ENCODE results near the gene CUBN. TPM values are rescaled to one million over a fixed set of nuclear protein-coding genes. Genes with fewer than 3 reads are reported as not detected.

The CUBN gene
- total and polyA plus RNA-seq, 9 of the 15 experiments (the other 6 are each of a cell fraction or from before 2014, with no cell fraction given), result 0.04 to 0.33 (median 0.09) TPM

DNA sequence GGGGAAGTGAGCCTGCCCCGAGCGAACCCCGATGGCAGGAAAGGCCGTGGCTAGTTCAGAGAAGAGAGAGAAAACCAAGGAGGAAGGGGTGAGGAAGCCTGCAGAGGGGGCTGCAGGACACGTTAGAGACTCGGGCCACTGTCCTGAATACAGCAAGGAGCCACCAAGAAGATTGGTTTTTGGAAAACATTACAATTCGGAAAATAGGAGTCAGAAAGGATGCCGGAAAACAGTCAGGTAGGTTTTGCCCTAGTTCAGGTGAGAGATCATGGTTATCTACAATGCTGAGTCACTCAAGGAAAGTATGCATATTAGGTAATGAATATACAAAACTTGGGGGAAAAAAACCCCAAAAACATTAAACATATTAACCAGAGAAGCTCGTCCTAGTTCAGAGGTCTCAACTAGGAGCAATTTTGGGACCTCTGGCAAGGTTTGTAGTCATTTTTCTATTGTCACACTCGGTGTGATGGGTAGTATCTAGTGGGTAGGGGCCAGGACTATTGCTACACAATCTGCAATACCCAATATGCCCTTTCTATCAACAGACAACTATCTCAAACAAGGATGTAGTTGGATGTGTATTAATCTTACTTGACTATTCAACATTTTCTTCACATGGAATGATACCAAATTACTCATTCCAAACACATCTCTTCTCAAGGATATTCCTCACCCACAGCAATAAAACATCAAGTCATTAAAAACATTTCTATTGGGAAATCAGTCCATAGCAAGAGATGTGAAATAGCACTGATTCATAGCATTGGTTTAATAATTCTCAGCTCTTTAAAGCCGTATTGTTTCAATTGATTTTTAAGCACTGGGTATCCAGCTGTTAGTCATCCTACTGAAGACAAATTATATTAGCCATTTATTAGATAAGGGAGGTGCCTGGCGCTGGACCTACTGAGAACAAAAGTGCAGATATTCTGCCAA lies 238.0 kb downstream of the CUBN start (continued):
- TF ChIP-seq, protein P1, sequence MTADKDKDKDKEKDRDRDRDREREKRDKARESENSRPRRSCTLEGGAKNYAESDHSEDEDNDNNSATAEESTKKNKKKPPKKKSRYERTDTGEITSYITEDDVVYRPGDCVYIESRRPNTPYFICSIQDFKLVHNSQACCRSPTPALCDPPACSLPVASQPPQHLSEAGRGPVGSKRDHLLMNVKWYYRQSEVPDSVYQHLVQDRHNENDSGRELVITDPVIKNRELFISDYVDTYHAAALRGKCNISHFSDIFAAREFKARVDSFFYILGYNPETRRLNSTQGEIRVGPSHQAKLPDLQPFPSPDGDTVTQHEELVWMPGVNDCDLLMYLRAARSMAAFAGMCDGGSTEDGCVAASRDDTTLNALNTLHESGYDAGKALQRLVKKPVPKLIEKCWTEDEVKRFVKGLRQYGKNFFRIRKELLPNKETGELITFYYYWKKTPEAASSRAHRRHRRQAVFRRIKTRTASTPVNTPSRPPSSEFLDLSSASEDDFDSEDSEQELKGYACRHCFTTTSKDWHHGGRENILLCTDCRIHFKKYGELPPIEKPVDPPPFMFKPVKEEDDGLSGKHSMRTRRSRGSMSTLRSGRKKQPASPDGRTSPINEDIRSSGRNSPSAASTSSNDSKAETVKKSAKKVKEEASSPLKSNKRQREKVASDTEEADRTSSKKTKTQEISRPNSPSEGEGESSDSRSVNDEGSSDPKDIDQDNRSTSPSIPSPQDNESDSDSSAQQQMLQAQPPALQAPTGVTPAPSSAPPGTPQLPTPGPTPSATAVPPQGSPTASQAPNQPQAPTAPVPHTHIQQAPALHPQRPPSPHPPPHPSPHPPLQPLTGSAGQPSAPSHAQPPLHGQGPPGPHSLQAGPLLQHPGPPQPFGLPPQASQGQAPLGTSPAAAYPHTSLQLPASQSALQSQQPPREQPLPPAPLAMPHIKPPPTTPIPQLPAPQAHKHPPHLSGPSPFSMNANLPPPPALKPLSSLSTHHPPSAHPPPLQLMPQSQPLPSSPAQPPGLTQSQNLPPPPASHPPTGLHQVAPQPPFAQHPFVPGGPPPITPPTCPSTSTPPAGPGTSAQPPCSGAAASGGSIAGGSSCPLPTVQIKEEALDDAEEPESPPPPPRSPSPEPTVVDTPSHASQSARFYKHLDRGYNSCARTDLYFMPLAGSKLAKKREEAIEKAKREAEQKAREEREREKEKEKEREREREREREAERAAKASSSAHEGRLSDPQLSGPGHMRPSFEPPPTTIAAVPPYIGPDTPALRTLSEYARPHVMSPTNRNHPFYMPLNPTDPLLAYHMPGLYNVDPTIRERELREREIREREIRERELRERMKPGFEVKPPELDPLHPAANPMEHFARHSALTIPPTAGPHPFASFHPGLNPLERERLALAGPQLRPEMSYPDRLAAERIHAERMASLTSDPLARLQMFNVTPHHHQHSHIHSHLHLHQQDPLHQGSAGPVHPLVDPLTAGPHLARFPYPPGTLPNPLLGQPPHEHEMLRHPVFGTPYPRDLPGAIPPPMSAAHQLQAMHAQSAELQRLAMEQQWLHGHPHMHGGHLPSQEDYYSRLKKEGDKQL (CRISPR knock-in tag; IDR thresholded peaks at IDR 0.05; ENCODE audit: borderline replicate concordance), result no peak
- TF ChIP-seq POLR2H (tag; IDR thresholded peaks at IDR 0.05; ENCODE audit: low read depth) (peak; percentile 97), PHF8 (IDR thresholded peaks at IDR 0.05; ENCODE audit: borderline replicate concordance, low read length) (no peak), IFI16 (CRISPR knock-in tag; IDR thresholded peaks at IDR 0.05) (no peak), ZNF184 (CRISPR knock-in tag; IDR thresholded peaks at IDR 0.05) (no peak), SMAD4 (CRISPR knock-in tag; conservative IDR thresholded peaks at IDR 0.05) (0 out of 2 replicates have a peak, but pooled peaks have one; percentile 23)
- TF ChIP-seq, protein P2, sequence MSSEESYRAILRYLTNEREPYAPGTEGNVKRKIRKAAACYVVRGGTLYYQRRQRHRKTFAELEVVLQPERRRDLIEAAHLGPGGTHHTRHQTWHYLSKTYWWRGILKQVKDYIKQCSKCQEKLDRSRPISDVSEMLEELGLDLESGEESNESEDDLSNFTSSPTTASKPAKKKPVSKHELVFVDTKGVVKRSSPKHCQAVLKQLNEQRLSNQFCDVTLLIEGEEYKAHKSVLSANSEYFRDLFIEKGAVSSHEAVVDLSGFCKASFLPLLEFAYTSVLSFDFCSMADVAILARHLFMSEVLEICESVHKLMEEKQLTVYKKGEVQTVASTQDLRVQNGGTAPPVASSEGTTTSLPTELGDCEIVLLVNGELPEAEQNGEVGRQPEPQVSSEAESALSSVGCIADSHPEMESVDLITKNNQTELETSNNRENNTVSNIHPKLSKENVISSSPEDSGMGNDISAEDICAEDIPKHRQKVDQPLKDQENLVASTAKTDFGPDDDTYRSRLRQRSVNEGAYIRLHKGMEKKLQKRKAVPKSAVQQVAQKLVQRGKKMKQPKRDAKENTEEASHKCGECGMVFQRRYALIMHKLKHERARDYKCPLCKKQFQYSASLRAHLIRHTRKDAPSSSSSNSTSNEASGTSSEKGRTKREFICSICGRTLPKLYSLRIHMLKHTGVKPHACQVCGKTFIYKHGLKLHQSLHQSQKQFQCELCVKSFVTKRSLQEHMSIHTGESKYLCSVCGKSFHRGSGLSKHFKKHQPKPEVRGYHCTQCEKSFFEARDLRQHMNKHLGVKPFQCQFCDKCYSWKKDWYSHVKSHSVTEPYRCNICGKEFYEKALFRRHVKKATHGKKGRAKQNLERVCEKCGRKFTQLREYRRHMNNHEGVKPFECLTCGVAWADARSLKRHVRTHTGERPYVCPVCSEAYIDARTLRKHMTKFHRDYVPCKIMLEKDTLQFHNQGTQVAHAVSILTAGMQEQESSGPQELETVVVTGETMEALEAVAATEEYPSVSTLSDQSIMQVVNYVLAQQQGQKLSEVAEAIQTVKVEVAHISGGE (CRISPR knock-in tag; IDR thresholded peaks at IDR 0.05), result 0 out of 6 replicates have a peak, but pooled peaks of 1 of the 3 experiments have one; percentile 24
- TF ChIP-seq, protein P3, sequence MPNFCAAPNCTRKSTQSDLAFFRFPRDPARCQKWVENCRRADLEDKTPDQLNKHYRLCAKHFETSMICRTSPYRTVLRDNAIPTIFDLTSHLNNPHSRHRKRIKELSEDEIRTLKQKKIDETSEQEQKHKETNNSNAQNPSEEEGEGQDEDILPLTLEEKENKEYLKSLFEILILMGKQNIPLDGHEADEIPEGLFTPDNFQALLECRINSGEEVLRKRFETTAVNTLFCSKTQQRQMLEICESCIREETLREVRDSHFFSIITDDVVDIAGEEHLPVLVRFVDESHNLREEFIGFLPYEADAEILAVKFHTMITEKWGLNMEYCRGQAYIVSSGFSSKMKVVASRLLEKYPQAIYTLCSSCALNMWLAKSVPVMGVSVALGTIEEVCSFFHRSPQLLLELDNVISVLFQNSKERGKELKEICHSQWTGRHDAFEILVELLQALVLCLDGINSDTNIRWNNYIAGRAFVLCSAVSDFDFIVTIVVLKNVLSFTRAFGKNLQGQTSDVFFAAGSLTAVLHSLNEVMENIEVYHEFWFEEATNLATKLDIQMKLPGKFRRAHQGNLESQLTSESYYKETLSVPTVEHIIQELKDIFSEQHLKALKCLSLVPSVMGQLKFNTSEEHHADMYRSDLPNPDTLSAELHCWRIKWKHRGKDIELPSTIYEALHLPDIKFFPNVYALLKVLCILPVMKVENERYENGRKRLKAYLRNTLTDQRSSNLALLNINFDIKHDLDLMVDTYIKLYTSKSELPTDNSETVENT (CRISPR knock-in tag; IDR thresholded peaks at IDR 0.05), result peak; percentile 62; the same call in 1 of the 2 replicates
- TF ChIP-seq, protein P4, sequence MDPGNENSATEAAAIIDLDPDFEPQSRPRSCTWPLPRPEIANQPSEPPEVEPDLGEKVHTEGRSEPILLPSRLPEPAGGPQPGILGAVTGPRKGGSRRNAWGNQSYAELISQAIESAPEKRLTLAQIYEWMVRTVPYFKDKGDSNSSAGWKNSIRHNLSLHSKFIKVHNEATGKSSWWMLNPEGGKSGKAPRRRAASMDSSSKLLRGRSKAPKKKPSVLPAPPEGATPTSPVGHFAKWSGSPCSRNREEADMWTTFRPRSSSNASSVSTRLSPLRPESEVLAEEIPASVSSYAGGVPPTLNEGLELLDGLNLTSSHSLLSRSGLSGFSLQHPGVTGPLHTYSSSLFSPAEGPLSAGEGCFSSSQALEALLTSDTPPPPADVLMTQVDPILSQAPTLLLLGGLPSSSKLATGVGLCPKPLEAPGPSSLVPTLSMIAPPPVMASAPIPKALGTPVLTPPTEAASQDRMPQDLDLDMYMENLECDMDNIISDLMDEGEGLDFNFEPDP (CRISPR knock-in tag; IDR thresholded peaks at IDR 0.05), result 0 out of 2 replicates have a peak, but pooled peaks have one; percentile 40

All from K562 (cell line).